HG02571 (cell line): ENCODE results near the gene IFNL1.
"Not testable (repeated sequence)": the region's sequence is repeated elsewhere in the genome, so short reads cannot be mapped to it uniquely, and the experiment has no call there.

ENCODE experiments used
- ATAC-seq: cut with Tn5 transposase; IDR thresholded peaks from one replicate; pipeline ENCODE4 v1.9.1; 2021; ENCODE audit warnings: mild to moderate bottlenecking, moderate library complexity; ENCODE audit not compliant: unreplicated experiment

The IFNL1 gene

GRCh38 chr19:39296055-39296645 lies at the start of gene IFNL1:
Gene IFNL1, plus strand, starts transcription at chr19:39296407. Its CDS starts 15 bp downstream, at chr19:39296422.
- ATAC-seq: no peak

DNA sequence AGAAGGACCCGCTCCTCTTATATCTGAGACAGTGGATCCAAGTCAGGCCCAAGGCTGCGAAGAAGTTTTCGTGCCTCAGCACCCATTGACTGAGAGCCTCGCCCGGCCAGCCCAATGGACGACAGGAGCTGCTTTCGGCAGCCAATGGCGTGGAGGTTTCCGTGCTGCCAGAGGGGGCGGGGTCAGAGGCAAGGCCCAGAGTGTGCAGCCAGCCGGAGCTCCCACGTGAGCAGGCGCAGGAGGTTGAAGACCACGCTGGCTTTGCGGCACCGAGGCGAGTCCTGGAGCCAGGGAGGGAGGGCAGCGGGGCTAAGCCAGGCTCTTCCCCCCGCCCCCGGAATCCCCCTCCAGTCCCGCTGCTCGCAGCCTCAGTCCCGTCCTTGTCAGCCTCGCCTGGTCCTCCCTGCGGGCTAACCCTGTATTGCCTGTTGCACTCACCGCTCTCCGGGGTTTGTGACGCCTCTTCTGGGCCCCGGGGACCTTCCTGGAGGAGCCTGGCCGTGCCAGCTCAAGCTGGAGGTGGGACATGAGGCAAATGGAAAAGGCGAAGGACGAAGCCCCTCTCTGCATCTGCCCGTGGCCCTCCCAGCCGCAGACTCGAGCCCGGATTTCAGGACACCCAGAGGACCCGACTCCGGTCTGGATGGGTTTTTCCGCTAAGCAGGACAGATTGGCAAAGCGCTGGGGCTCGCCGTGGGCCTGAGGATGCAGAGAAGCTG lies 49.1 kb upstream of the IFNL1 start:
- ATAC-seq: no peak

- ATAC-seq: no peak
These were observed 48.2 kb upstream of the IFNL1 start for GRCh38 chr19:39247701-39248664.

GRCh38 chr19:39248806-39249205 lies 47.4 kb upstream of the IFNL1 start, which contains the start of gene IFNL4:
Gene IFNL4, minus strand, starts transcription at chr19:39248856.
- ATAC-seq: no peak

- ATAC-seq: no peak
These were observed 45.1 kb upstream of the IFNL1 start for GRCh38 chr19:39251081-39251480.

DNA sequence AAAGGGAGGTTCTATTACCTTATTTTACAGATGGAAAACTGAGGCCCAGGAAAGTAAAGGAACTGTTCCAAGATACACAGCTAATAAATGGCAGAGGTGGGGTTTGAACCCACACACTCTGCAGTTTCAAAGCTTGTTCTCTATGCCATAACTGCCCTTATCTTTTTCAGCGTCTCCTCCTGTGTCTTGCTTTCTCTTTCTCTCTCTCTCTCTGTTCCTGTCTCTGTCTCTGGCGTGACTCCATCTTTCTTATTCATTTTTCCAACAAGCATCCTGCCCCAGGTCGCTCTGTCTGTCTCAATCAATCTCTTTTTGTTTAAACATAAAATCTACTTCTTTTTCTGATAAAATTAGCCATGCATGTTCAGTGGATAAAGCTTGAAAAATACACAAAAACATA lies 44.4 kb upstream of the IFNL1 start:
- ATAC-seq: no peak

- ATAC-seq: no peak
These were observed 43.7 kb upstream of the IFNL1 start for GRCh38 chr19:39252458-39252857.

DNA sequence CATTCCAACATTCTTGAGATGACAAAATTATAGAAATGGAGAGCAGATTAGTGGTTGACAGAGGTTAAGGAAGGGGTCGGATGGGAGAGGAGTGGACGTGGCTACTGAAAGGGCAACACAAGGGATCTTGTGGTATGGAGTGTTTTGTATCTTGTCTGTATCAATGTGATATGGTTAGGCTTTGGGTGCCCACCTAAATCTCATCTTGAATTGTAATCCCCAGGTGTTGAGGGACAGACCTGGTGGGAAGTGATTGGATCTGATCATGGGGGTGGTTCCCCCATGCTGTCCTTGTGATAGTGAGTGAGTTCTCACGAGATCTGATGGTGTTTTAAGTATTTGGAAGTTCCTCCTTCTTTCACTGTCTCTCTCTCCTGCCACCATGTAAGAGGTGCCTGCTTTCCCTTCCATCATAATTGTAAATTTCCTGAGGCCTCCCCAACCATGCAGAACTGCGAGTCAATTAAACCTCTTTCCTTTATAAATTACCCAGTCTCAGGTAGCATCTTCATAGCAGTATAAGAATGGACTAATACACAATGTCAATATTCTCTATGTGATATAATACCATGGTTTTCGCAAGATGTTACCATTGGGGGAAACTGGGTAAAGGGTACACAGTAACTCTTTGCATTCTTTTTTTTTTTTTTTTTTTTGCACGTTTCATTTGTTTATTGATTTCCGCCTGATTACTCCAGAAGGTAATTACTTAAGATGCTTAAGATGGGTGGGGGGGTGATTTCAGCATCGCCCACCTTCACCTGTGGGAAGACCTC lies 42.6 kb upstream of the IFNL1 start:
- no peak for ATAC-seq

- ATAC-seq: no peak
These were observed 41.5 kb upstream of the IFNL1 start for GRCh38 chr19:39254531-39255345.

DNA sequence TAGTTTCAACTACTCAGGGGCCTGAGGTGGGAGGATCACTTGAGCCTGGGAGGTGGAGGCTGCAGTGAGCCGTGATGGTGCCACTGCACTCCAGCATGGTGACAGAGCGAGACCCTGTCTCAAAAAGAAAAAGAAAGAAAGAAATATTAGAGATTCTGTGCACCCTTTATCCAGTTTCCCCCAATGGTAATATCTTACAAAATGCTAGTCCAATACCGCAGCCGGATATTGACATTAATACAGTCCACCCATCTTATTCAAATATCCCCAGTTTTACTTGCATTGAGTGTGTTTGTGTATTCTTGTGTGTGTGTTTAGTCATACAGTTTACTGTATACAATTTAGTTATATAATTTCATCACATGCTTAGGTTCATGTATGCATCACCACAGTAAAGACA lies 39.0 kb upstream of the IFNL1 start:
- no peak for ATAC-seq

DNA sequence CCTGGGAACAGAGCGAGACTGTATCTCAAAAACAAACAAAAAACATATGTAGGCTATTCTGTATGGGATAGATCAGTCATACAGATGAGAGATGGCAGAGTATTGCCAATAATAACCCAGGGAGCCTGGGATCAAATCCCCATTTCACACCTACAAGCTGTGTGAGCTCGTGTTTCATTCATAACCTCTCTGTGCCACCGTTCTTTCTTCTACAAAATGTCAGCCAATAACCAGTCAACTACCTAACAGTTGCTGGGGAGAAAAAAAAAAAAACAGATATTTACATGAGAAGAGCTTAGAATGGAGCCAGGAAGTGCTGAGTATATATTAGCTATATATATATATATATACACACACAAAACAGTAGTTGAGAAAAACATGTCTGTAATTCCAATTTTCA lies 34.5 kb upstream of the IFNL1 start:
- ATAC-seq: no peak

GRCh38 chr19:39262496-39262895 lies 33.7 kb upstream of the IFNL1 start:
- ATAC-seq: no peak

GRCh38 chr19:39263912-39264305 lies 32.3 kb upstream of the IFNL1 start:
- no peak for ATAC-seq

- ATAC-seq: no peak
These were observed 31.6 kb upstream of the IFNL1 start for GRCh38 chr19:39264306-39265290.

DNA sequence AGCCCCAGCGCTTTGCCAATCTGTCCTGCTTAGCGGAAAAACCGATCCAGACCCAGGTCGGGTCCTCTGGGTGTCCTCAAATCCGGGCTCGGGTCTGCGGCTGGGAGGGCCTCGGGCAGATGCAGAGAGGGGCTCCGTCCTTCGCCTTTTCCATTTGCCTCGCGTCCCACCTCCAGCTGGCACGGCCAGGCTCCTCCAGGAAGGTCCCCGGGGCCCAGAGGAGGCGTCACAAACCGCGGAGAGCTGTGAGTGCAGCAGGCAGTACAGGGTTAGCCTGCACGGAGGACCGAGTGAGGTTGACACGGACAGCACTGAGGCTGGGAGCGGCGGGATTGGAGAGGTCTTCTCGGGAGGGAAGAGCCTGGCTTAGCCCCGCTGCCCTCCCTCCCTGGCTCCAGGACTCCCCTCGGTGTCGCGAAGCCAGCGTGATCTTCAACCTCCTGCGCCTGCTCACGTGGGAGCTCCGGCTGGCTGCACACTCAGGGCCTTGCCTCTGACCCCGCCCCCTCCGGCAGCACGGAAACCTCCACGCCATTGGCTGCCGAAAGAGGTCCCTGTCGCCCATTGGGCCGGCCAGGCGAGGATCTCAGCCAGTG lies 30.8 kb upstream of the IFNL1 start:
- ATAC-seq: no peak

- not testable (repeated sequence) for ATAC-seq
These were observed 28.1 kb upstream of the IFNL1 start, which contains the start of gene IFNL2 for GRCh38 chr19:39268085-39268484. Gene IFNL2, plus strand, starts transcription at chr19:39268396. Its CDS starts 173 bp downstream, at chr19:39268569.

GRCh38 chr19:39268531-39269223 lies 27.5 kb upstream of the IFNL1 start:
- ATAC-seq: not testable (repeated sequence)

GRCh38 chr19:39269369-39269768 lies 26.8 kb upstream of the IFNL1 start:
- ATAC-seq: not testable (repeated sequence)
